ENCODE measurements around the gene BOLA3. TPM values are rescaled to one million over a fixed set of nuclear protein-coding genes. Genes with fewer than 3 reads are reported as not detected.

Gene BOLA3
- total and polyA plus RNA-seq, 2 donors (not counting 3 experiments of a cell fraction or from before 2014, with no cell fraction given), result 28.7 to 42.4 TPM

DNA sequence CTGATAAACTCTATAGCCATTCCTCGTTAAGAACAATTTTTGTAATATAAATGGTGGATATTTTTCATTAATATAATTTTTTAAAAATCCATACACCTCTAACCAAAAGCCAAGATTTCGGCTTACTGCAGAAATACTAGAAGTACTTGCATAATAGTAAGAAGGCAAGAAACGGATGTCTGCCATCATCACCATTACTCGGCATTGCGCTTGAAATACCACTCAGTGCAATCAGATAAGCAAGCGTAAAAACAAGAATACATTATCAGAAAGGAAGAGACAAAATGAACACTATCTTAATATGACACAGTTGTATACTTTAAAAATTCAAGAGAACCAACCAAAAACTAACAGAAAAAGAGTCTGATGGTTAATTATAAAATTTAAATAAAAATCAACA lies 15.2 kb upstream of the BOLA3 start:
- Histone ChIP-seq H3K27me3 (ENCODE audit: control insufficient read depth in 2 of 2, insufficient read depth in 2 of 2, low read length in 2 of 2) (no peaks in the 10 kb centered on the region), H3K27ac (ENCODE audit: insufficient read depth, low read depth, low read length) (no peak overlapping the region), H3K4me2 (ENCODE audit: insufficient read depth, low read length) (no peak overlapping the region), H4K20me1 (replicated peaks; ENCODE audit: control insufficient read depth, extremely low read depth, insufficient read depth, low read length) (peaks cover 3% of the 10 kb centered on the region), H3K36me3 (ENCODE audit: control insufficient read depth in 2 of 2, extremely low read depth in 1 of 2, insufficient read depth in 2 of 2, low read length in 2 of 2) (peaks cover 17 to 20% of the 10 kb centered on the region in 2 experiments), H3K4me3 (replicated peaks in 1 of 3; ENCODE audit: insufficient read depth in 1 of 3, low read depth in 1 of 3, low read length in 3 of 3) (no peak overlapping the region), H3K9me1 (replicated peaks; ENCODE audit: control insufficient read depth, extremely low read depth, insufficient read depth, low read length) (no peaks in the 10 kb centered on the region), H2AFZ (ENCODE audit: low read depth, low read length) (no peak overlapping the region), H3K79me2 (ENCODE audit: control insufficient read depth, insufficient read depth, low read length) (peaks cover 11% of the 10 kb centered on the region), H3K4me1 (ENCODE audit: control insufficient read depth, extremely low read depth, insufficient read depth, low read length) (no peaks in the 10 kb centered on the region), H3K9ac (replicated peaks; ENCODE audit: extremely low read depth, insufficient read depth, low read length) (no peak overlapping the region), H3K9me3 (replicated peaks; ENCODE audit: control insufficient read depth, insufficient read depth, low read length) (no peaks in the 10 kb centered on the region)
- ChIA-PET CTCF (interaction anchor here (0.8 to 1.7 kb wide), 3 partner anchors 9 to 13 kb away, joined by 3 to 4 read pairs (median 3); no protein-coding TSS in a partner anchor), POLR2A (no interaction called here)
- intact Hi-C loops (cut with micrococcal nuclease) (no loop called here), dilution Hi-C loops (cut with MboI; ENCODE audit: extremely low pct_ligation_motif_present, low sequenced_read_pairs) (no loop called here)
- BruUV-seq (replicated peaks), result no TSS peak
- no peak for DNase-seq (ENCODE audit: low read depth, low spot score)
- TF ChIP-seq, protein P1, sequence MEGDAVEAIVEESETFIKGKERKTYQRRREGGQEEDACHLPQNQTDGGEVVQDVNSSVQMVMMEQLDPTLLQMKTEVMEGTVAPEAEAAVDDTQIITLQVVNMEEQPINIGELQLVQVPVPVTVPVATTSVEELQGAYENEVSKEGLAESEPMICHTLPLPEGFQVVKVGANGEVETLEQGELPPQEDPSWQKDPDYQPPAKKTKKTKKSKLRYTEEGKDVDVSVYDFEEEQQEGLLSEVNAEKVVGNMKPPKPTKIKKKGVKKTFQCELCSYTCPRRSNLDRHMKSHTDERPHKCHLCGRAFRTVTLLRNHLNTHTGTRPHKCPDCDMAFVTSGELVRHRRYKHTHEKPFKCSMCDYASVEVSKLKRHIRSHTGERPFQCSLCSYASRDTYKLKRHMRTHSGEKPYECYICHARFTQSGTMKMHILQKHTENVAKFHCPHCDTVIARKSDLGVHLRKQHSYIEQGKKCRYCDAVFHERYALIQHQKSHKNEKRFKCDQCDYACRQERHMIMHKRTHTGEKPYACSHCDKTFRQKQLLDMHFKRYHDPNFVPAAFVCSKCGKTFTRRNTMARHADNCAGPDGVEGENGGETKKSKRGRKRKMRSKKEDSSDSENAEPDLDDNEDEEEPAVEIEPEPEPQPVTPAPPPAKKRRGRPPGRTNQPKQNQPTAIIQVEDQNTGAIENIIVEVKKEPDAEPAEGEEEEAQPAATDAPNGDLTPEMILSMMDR (IDR thresholded peaks at IDR 0.05; ENCODE audit: extremely low read depth in 1 of 2, insufficient read depth in 1 of 2, low read depth in 1 of 2, low read length in 2 of 2), result no peak
- TF ChIP-seq EZH2 (IDR thresholded peaks at IDR 0.05; ENCODE audit: borderline replicate concordance, low read depth, low read length, severe bottlenecking) (no peak), MYC (IDR thresholded peaks at IDR 0.05; ENCODE audit: low read depth, low read length) (no peak), POLR2AphosphoS5 (IDR thresholded peaks at IDR 0.05; ENCODE audit: insufficient read depth, low read depth, low read length) (no peak), GATA2 (IDR thresholded peaks at IDR 0.05; ENCODE audit: insufficient read depth, insufficient read length, low read depth, low read length) (no peak), JUN (IDR thresholded peaks at IDR 0.05; ENCODE audit: borderline replicate concordance, insufficient read depth, insufficient read length, low read depth) (no peak), MAX (IDR thresholded peaks at IDR 0.05; ENCODE audit: insufficient read depth, insufficient read length) (no peak), POLR2A (IDR thresholded peaks at IDR 0.05; ENCODE audit: low read depth, low read length) (no peak), FOS (IDR thresholded peaks at IDR 0.05; ENCODE audit: borderline replicate concordance, insufficient read depth, low read length) (no peak)
- no peak for FAIRE-seq
